Measurements from ENCODE around the gene PLXNC1.

GRCh38 chr12:94254270-94254669 is 105.9 kb downstream of the PLXNC1 start:
- TF ChIP-seq CTCF (optimal IDR thresholded peaks at IDR 0.05 in 1 of 3, IDR thresholded peaks at IDR 0.05 in 1 of 3, conservative IDR thresholded peaks at IDR 0.05 in 1 of 3; ENCODE audit: extremely low read depth in 1 of 3, insufficient read depth in 2 of 3, low read length in 3 of 3) (no peak), EZH2 (IDR thresholded peaks at IDR 0.05; ENCODE audit: low read length) (no peak)
